Bronchial epithelial cell (primary cell): ENCODE data around the gene UAP1L1. TPM values are rescaled to one million over a fixed set of nuclear protein-coding genes. Genes with fewer than 3 reads are reported as not detected.
"Not testable (repeated sequence)": the region's sequence is repeated elsewhere in the genome, so short reads cannot be mapped to it uniquely, and the experiment has no call there.

ENCODE experiments used
- DNase-seq: peaks from one replicate; pipeline ENCODE4 v3.0.0-alpha.2; 2010; ENCODE audit warnings: low read depth
- FAIRE-seq: peaks from 2 replicates; lab custom pipeline; 2011; peaks lifted over from hg19 to GRCh38; lab: Jason Lieb, UNC
- H3K27me3 ChIP-seq: 2 replicates; pipeline ENCODE4 v1.5.1; 2011; ENCODE audit warnings: low read length; ENCODE audit not compliant: control insufficient read depth, insufficient read depth
- H3K36me3 ChIP-seq: 2 replicates; pipeline ENCODE4 v1.5.1; 2011; ENCODE audit warnings: low read length; ENCODE audit not compliant: control insufficient read depth, insufficient read depth
- H3K4me3 ChIP-seq: 2 replicates; pipeline ENCODE4 v1.5.1; 2011; ENCODE audit warnings: mild to moderate bottlenecking, low read depth, low read length, control low read depth
- CTCF ChIP-seq: IDR thresholded peaks from 2 replicates; pipeline ENCODE4 v1.5.1; 2011; ENCODE audit warnings: mild to moderate bottlenecking, moderate library complexity, low read length, control low read depth, inconsistent platforms; ENCODE audit not compliant: insufficient read depth, severe bottlenecking
- total RNA-seq: library from RNA; depleted of rRNA; stranded (reverse); fragments of >200 nt; gene quantifications from 2 replicates; pipeline ENCODE4 v1.2.1, GENCODE V29; 2014

The UAP1L1 gene
- total RNA-seq, 1 donor from 2014 or later: 3.2 TPM

- H3K36me3 ChIP-seq: peaks cover 7% of the 10 kb centered on the region
- no peak overlapping the region for H3K4me3 ChIP-seq
- no peak for DNase-seq
- no peak for FAIRE-seq
- no peak for TF ChIP-seq CTCF
- H3K27me3 ChIP-seq: peaks cover 2% of the 10 kb centered on the region
These were observed 38.2 kb downstream of the UAP1L1 start for GRCh38 chr9:137115394-137116026.

- no peak for TF ChIP-seq CTCF
- peaks cover 3% of the 10 kb centered on the region for H3K36me3 ChIP-seq
- DNase-seq (no peak), FAIRE-seq (no peak)
- H3K4me3 ChIP-seq: no peak overlapping the region
- H3K27me3 ChIP-seq: peaks cover 2% of the 10 kb centered on the region
These were observed 38.8 kb downstream of the UAP1L1 start for GRCh38 chr9:137116027-137116507.

GRCh38 chr9:137116728-137117127 lies 39.4 kb downstream of the UAP1L1 start:
- Histone ChIP-seq H3K4me3 (no peak overlapping the region), H3K27me3 (peaks cover 2% of the 10 kb centered on the region), H3K36me3 (peaks cover 3% of the 10 kb centered on the region)
- FAIRE-seq (no peak), DNase-seq (no peak)
- no peak for TF ChIP-seq CTCF

GRCh38 chr9:137117269-137117731 lies 40.0 kb downstream of the UAP1L1 start:
- Histone ChIP-seq H3K27me3 (peaks cover 2% of the 10 kb centered on the region), H3K4me3 (no peak overlapping the region), H3K36me3 (peaks cover 3% of the 10 kb centered on the region)
- no peak for TF ChIP-seq CTCF
- DNase-seq (no peak), FAIRE-seq (no peak)

DNA sequence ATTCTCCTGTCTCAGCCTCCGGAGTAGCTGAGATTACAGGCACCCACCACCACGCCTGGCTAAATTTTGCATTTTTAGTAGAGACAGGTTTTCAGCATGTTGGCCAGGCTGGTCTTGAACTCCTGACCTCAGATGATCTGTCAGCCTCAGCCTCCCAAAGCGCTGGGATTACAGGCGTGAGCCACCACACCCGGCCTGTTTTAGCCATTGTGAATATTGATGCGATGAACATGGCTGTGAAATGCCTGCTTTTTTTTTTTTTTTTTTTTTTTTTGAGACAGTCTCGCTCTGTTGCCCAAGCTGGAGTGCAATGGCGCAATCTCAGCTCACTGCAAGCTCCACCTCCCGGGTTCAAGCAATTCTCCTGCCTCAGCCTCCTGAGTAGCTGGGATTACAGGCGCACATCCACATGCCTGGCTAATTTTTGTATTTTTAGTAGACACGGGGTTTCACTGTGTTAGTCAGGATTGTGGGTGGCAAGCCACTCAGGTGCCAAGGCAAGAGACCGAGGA lies 40.8 kb downstream of the UAP1L1 start:
- not testable (repeated sequence) for H3K27me3 ChIP-seq, H3K4me3 ChIP-seq, DNase-seq, H3K36me3 ChIP-seq, FAIRE-seq

DNA sequence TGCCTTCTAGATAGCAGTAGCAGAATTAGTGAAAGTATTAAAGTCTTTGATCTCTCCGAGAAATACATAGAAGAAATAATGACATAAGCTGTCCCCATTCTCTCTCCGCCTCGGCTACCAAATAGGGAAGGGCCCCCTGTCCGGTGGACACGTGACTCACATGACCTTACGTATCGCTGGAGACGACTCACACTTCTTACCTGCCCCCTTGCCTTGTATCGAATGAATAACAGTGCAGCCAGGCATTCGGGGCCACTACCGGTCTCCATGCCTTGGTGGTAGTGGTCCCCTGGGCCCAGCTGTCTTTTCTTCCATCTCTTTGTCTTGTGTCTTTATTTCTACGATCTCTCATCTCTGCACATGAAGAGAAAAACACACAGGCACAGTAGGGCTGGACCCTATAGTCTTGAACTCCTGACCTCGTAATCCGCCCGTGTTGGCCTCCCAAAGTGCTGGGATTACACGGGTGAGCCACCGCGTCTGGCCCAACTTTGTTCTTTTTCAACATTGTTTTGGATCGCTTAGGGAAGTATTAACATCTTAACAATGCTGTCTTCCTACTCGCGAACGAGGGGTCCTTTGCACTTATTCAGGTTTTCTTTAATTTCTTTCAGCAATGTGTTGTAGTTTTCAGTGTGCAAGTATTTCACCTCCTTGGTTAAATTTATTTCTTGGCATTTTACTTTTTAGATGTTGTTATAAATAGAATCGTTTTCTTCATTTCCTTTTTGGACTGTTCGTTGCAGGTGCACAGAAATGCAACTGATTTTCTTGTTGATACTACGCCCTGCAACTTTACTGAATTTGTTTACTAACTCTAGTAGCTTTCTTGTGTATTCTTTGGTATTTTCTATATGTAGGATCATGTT lies 44.8 kb downstream of the UAP1L1 start:
- not testable (repeated sequence) for DNase-seq, H3K4me3 ChIP-seq, H3K36me3 ChIP-seq, FAIRE-seq, H3K27me3 ChIP-seq

- not testable (repeated sequence) for H3K4me3 ChIP-seq, H3K36me3 ChIP-seq, FAIRE-seq, H3K27me3 ChIP-seq, DNase-seq
These were observed 45.6 kb downstream of the UAP1L1 start for GRCh38 chr9:137122796-137123467.
